Measurements from ENCODE around the gene ATL1.

The ATL1 gene

DNA sequence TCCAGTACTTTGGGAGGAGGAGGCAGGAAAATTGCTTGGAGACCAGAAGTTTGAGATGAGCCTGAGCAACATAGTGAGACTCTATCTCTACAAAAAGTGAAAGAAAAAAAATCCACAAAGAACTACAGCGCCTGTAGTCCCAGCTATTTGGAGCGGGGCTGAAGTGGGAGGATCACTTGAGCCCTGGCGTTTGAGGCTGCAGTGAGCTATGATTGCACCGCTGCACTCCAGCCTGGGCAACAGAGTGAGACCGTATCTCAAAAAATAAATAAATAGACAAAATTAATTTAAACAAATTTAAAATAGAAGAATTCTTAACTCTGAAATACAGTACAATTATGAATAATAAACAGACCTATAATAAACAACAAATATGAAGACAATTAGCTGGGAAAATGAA lies 40.9 kb downstream of the ATL1 start:
- Histone ChIP-seq H3K4me3 (ENCODE audit: low read depth, low read length) (no peak overlapping the region), H3K36me3 (no peaks in the 10 kb centered on the region), H3K27ac (peak overlapping the region; percentile 31; the same call in 1 of the 2 replicates), H3K27me3 (ENCODE audit: insufficient read depth, low read depth, severe bottlenecking) (no peaks in the 10 kb centered on the region), H3K9me3 (ENCODE audit: severe bottlenecking) (no peaks in the 10 kb centered on the region)
- DNase-seq: no peak
- TF ChIP-seq, protein P1, sequence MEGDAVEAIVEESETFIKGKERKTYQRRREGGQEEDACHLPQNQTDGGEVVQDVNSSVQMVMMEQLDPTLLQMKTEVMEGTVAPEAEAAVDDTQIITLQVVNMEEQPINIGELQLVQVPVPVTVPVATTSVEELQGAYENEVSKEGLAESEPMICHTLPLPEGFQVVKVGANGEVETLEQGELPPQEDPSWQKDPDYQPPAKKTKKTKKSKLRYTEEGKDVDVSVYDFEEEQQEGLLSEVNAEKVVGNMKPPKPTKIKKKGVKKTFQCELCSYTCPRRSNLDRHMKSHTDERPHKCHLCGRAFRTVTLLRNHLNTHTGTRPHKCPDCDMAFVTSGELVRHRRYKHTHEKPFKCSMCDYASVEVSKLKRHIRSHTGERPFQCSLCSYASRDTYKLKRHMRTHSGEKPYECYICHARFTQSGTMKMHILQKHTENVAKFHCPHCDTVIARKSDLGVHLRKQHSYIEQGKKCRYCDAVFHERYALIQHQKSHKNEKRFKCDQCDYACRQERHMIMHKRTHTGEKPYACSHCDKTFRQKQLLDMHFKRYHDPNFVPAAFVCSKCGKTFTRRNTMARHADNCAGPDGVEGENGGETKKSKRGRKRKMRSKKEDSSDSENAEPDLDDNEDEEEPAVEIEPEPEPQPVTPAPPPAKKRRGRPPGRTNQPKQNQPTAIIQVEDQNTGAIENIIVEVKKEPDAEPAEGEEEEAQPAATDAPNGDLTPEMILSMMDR (IDR thresholded peaks at IDR 0.05; ENCODE audit: low read depth, low read length): no peak

DNA sequence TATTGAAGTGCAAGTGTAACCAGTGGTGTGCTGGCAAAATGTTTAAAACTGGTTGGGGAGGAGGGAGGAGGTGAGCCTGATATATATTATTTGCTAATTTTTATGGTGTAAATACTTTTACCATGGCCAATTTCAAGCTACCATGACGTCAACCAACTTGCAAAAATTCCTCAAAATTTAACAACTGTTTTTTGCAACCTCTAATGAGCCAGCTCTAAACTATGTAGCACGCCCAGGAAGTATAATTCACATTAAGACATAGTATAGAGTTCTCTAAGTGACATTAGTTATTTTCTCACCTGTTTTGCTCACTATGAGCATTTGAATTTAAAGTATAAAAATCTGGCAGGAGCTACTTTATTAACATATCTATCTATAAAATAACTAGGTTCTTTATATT lies 41.4 kb downstream of the ATL1 start:
- Histone ChIP-seq H3K36me3 (no peaks in the 10 kb centered on the region), H3K4me3 (ENCODE audit: low read depth, low read length) (no peak overlapping the region), H3K27ac (no peak overlapping the region), H3K9me3 (ENCODE audit: severe bottlenecking) (no peaks in the 10 kb centered on the region), H3K27me3 (ENCODE audit: insufficient read depth, low read depth, severe bottlenecking) (no peaks in the 10 kb centered on the region)
- no peak for DNase-seq
- TF ChIP-seq, protein P1 (IDR thresholded peaks at IDR 0.05; ENCODE audit: low read depth, low read length): no peak

DNA sequence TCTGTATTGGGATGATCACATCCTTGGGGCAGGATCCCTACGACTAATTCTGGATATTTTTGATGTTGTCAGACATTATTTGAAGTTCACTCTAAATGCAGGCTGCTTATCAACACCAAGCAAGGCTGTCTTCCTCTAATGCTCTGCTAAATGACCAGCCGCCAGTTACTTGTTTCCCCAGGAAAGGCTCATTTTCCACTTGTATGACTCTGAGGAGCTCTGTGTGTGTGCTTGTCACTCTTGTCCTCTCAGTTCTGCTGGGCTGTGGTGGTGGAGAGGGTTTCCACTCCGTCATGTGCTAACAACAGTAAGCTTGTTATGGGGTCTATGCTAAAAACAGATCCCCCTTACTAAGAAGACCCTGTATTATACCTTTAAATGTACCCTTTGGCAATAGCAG lies 42.1 kb downstream of the ATL1 start:
- H3K36me3 ChIP-seq: no peaks in the 10 kb centered on the region
- H3K4me3 ChIP-seq (ENCODE audit: low read depth, low read length): no peak overlapping the region
- no peaks in the 10 kb centered on the region for H3K27me3 ChIP-seq (ENCODE audit: insufficient read depth, low read depth, severe bottlenecking)
- no peak for DNase-seq
- no peaks in the 10 kb centered on the region for H3K9me3 ChIP-seq (ENCODE audit: severe bottlenecking)
- TF ChIP-seq, protein P1 (IDR thresholded peaks at IDR 0.05; ENCODE audit: low read depth, low read length): no peak
- no peak overlapping the region for H3K27ac ChIP-seq

DNA sequence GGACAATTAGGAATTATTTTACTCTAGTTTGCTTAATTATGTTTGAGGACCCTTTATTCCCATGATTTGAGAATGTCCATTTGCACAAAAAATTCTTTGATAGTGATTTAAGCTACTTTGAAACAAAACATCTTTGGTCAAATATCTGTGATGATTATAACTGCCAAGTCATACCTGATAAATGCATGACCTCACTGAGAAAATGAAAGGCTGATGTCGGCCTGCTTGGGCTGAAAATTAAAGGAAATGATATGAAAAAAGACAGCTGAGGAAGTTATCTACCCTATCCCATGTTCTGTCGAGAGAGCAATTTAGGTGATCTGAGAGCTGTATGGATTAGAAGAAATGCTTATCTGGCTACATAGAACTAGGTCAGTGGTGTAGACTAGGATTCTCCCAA lies 43.6 kb downstream of the ATL1 start:
- no peak for DNase-seq
- H3K4me3 ChIP-seq (ENCODE audit: low read depth, low read length): no peak overlapping the region
- no peaks in the 10 kb centered on the region for H3K9me3 ChIP-seq (ENCODE audit: severe bottlenecking)
- H3K27me3 ChIP-seq (ENCODE audit: insufficient read depth, low read depth, severe bottlenecking): no peaks in the 10 kb centered on the region
- TF ChIP-seq, protein P1 (IDR thresholded peaks at IDR 0.05; ENCODE audit: low read depth, low read length): no peak
- H3K36me3 ChIP-seq: no peaks in the 10 kb centered on the region
- no peak overlapping the region for H3K27ac ChIP-seq

DNA sequence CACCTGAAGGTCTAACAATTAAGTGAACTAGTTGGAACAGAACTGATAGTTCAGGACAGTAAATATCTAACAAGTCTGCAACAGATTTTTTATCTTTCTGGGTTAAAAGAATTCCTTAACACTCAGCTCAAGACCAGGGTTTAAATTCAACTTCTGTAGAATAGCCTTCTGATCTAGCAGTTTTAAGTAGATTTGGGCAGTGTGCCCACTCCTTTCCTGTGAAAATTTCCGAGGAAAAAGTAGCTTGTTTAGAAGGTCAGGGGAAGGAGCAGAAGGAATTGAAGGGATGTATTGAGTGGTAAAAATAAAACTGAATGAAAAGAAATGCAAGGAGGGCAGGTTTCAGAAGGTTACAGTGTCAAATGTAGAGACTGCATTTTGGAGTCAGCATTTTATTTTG lies 45.8 kb downstream of the ATL1 start:
- H3K9me3 ChIP-seq (ENCODE audit: severe bottlenecking): no peaks in the 10 kb centered on the region
- H3K4me3 ChIP-seq (ENCODE audit: low read depth, low read length): no peak overlapping the region
- no peaks in the 10 kb centered on the region for H3K27me3 ChIP-seq (ENCODE audit: insufficient read depth, low read depth, severe bottlenecking)
- no peaks in the 10 kb centered on the region for H3K36me3 ChIP-seq
- DNase-seq: no peak
- TF ChIP-seq, protein P1 (IDR thresholded peaks at IDR 0.05; ENCODE audit: low read depth, low read length): no peak
- no peak overlapping the region for H3K27ac ChIP-seq

DNA sequence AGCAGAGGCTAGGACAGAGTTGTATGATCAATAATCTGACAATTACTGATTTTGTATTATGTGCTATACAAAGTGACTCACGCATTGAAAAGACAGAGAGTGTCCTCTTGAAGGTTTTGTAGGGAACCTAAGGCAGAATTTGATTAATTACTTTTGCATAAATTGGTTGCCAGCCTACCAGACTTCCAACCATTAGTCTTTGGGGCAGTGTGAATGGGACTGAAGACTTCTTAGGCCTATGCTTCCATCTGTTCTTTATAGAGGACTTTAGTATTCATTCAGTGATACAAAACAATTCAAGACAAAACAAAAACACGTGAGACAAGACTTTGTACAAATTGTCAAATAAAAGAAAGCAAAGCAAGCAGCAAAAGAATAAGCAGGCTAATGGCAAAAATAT lies 46.5 kb downstream of the ATL1 start:
- no peaks in the 10 kb centered on the region for H3K27me3 ChIP-seq (ENCODE audit: insufficient read depth, low read depth, severe bottlenecking)
- no peaks in the 10 kb centered on the region for H3K9me3 ChIP-seq (ENCODE audit: severe bottlenecking)
- H3K27ac ChIP-seq: no peak overlapping the region
- TF ChIP-seq, protein P1 (IDR thresholded peaks at IDR 0.05; ENCODE audit: low read depth, low read length): no peak
- H3K4me3 ChIP-seq (ENCODE audit: low read depth, low read length): no peak overlapping the region
- DNase-seq: no peak
- H3K36me3 ChIP-seq: no peaks in the 10 kb centered on the region
